Trophoblast cell (in vitro differentiated cells and primary cell): ENCODE data around the gene GSTA1.
"Not testable (repeated sequence)": the region's sequence is repeated elsewhere in the genome, so short reads cannot be mapped to it uniquely, and the experiment has no call there.

Experiments used
- DNase-seq, 2 donors: peaks; one replicate each; pipeline ENCODE4 v3.0.0-alpha.2; 2016
- H2AFZ ChIP-seq: 2 replicates; pipeline ENCODE4 v1.6.1; 2013; ENCODE audit warnings: low read length, moderate library complexity, mild to moderate bottlenecking; ENCODE audit not compliant: insufficient read depth, poor library complexity
- H2AK5ac ChIP-seq: 2 replicates; pipeline ENCODE4 v1.6.1; 2013; ENCODE audit warnings: mild to moderate bottlenecking, low read length
- H2BK120ac ChIP-seq: 2 replicates; pipeline ENCODE4 v1.6.1; 2013; ENCODE audit warnings: low read length, mild to moderate bottlenecking, moderate library complexity; ENCODE audit not compliant: insufficient read depth, poor library complexity
- H2BK12ac ChIP-seq: 2 replicates; pipeline ENCODE4 v1.6.1; 2013; ENCODE audit warnings: mild to moderate bottlenecking, low read length, moderate library complexity
- H2BK5ac ChIP-seq: 2 replicates; pipeline ENCODE4 v1.6.1; 2013; ENCODE audit warnings: low read length, low read depth, moderate library complexity, mild to moderate bottlenecking; ENCODE audit not compliant: poor library complexity
- H3K14ac ChIP-seq: 2 replicates; pipeline ENCODE4 v1.6.1; 2013; ENCODE audit warnings: mild to moderate bottlenecking, low read length
- H3K18ac ChIP-seq: 2 replicates; pipeline ENCODE4 v1.6.1; 2013; ENCODE audit warnings: mild to moderate bottlenecking, low read length
- H3K23ac ChIP-seq: 2 replicates; pipeline ENCODE4 v1.6.1; 2013; ENCODE audit warnings: low read length
- H3K27ac ChIP-seq: 2 replicates; pipeline ENCODE4 v1.5.1; 2013; ENCODE audit warnings: low read depth, mild to moderate bottlenecking, inconsistent platforms, low read length, moderate library complexity
- H3K27me3 ChIP-seq: 2 replicates; pipeline ENCODE4 v1.6.1; 2013; ENCODE audit warnings: inconsistent platforms, mild to moderate bottlenecking, low read length, moderate library complexity; ENCODE audit not compliant: insufficient read depth
- H3K36me3 ChIP-seq, 2 experiments: 1 replicate in 1 of 2; 2 replicates in 1 of 2; pipeline ENCODE4 v1.6.1; 2013; ENCODE audit warnings: low read length in 2 of 2, mild to moderate bottlenecking in 2 of 2, moderate library complexity in 1 of 2; ENCODE audit not compliant: insufficient read depth in 2 of 2, control insufficient read depth in 1 of 2
- H3K4ac ChIP-seq: 2 replicates; pipeline ENCODE4 v1.6.1; 2013; ENCODE audit warnings: low read depth, mild to moderate bottlenecking, low read length, moderate library complexity
- H3K4me1 ChIP-seq, 2 experiments: 1 replicate in 1 of 2; 2 replicates in 1 of 2; pipeline ENCODE4 v1.6.1; 2013; ENCODE audit warnings: low read length in 2 of 2, mild to moderate bottlenecking in 2 of 2, moderate library complexity in 1 of 2; ENCODE audit not compliant: insufficient read depth in 2 of 2, control insufficient read depth in 1 of 2
- H3K4me2 ChIP-seq: 2 replicates; pipeline ENCODE4 v1.6.1; 2013; ENCODE audit warnings: inconsistent platforms, mild to moderate bottlenecking, low read length, moderate library complexity
- H3K4me3 ChIP-seq: 2 replicates; pipeline ENCODE4 v1.5.1; 2013; ENCODE audit warnings: mild to moderate bottlenecking, low read depth, low read length, inconsistent platforms
- H3K79me1 ChIP-seq: one replicate; pipeline ENCODE4 v1.6.1; 2013; ENCODE audit warnings: low read length
- H3K79me2 ChIP-seq: 2 replicates; pipeline ENCODE4 v1.6.1; 2013; ENCODE audit warnings: low read length, mild to moderate bottlenecking; ENCODE audit not compliant: control insufficient read depth, insufficient read depth, poor library complexity
- H3K9ac ChIP-seq: 2 replicates; pipeline ENCODE4 v1.6.1; 2013; ENCODE audit warnings: mild to moderate bottlenecking, low read length
- H3K9me3 ChIP-seq: 2 replicates; pipeline ENCODE4 v1.6.1; 2013; ENCODE audit warnings: low read depth, mild to moderate bottlenecking, control low read depth, inconsistent platforms, low read length; ENCODE audit not compliant: insufficient read depth
- H4K12ac ChIP-seq: 2 replicates; pipeline ENCODE4 v1.6.1; 2013; ENCODE audit warnings: low read depth, mild to moderate bottlenecking, low read length, moderate library complexity
- H4K8ac ChIP-seq: 2 replicates; pipeline ENCODE4 v1.6.1; 2013; ENCODE audit warnings: low read depth, mild to moderate bottlenecking, low read length, moderate library complexity
- H4K91ac ChIP-seq: one replicate; pipeline ENCODE4 v1.6.1; 2013; ENCODE audit warnings: low read depth, mild to moderate bottlenecking, low read length, moderate library complexity
- WGBS: extraction: QIAGEN DNeasy Blood & Tissue Kit; methylation state at CpG from one replicate; pipeline ENCODE4 v1.1.7; 2013; ENCODE audit warnings: missing lambda C conversion rate; ENCODE audit not compliant: insufficient read length, insufficient coverage; ENCODE audit errors: extremely low coverage; 5-methylcytosine and 5-hydroxymethylcytosine counted together

The GSTA1 gene

GRCh38 chr6:52786249-52786956 lies 17.2 kb downstream of the GSTA1 start:
- H4K8ac ChIP-seq: no peak overlapping the region
- no peak overlapping the region for H3K9ac ChIP-seq
- H3K23ac ChIP-seq: no peak overlapping the region
- no CpG with 5 or more reads among the region's 24 CpGs for WGBS
- no peaks in the 10 kb centered on the region for H3K4me1 ChIP-seq
- peaks cover 2% of the 10 kb centered on the region for H3K9me3 ChIP-seq
- H3K14ac ChIP-seq: no peak overlapping the region
- no peak overlapping the region for H3K4me3 ChIP-seq
- H2BK12ac ChIP-seq: no peak overlapping the region
- no peak overlapping the region for H3K4ac ChIP-seq
- no peak overlapping the region for H2BK5ac ChIP-seq
- no peaks in the 10 kb centered on the region for H3K36me3 ChIP-seq
- H3K79me2 ChIP-seq: no peaks in the 10 kb centered on the region
- H3K4me2 ChIP-seq: no peak overlapping the region
- no peak overlapping the region for H3K27ac ChIP-seq
- H2BK120ac ChIP-seq: no peak overlapping the region
- H4K91ac ChIP-seq: no peak overlapping the region
- no peaks in the 10 kb centered on the region for H3K27me3 ChIP-seq
- H2AFZ ChIP-seq: no peak overlapping the region
- H4K12ac ChIP-seq: no peak overlapping the region
- no peaks in the 10 kb centered on the region for H3K79me1 ChIP-seq
- no peak for DNase-seq
- no peak overlapping the region for H2AK5ac ChIP-seq
- H3K18ac ChIP-seq: no peak overlapping the region

GRCh38 chr6:52782696-52783274 lies 20.8 kb downstream of the GSTA1 start:
- H3K27ac ChIP-seq, H3K36me3 ChIP-seq, H3K79me1 ChIP-seq, H3K4me3 ChIP-seq, H4K12ac ChIP-seq, H2BK12ac ChIP-seq, H2AK5ac ChIP-seq, H3K4me1 ChIP-seq, H3K79me2 ChIP-seq, H2AFZ ChIP-seq, H3K9me3 ChIP-seq, H2BK5ac ChIP-seq, H3K9ac ChIP-seq, H2BK120ac ChIP-seq, H3K4me2 ChIP-seq, H3K18ac ChIP-seq, H3K23ac ChIP-seq, H4K8ac ChIP-seq, H4K91ac ChIP-seq, H3K4ac ChIP-seq, H3K14ac ChIP-seq, H3K27me3 ChIP-seq: not testable (repeated sequence)
- WGBS: no CpG with 5 or more reads among the region's 3 CpGs
- peak in 1 of 2 donors; percentile 32 for DNase-seq

- not testable (repeated sequence) for DNase-seq, H3K36me3 ChIP-seq, H3K27ac ChIP-seq
Observed at GRCh38 chr6:52782209-52782608, 21.4 kb downstream of the GSTA1 start.

GRCh38 chr6:52779237-52779636 lies 24.4 kb downstream of the GSTA1 start:
- no peak overlapping the region for H2BK5ac ChIP-seq
- no peak overlapping the region for H2AK5ac ChIP-seq
- no peak overlapping the region for H2AFZ ChIP-seq
- no CpG with 5 or more reads among the region's 1 CpG for WGBS
- H3K79me1 ChIP-seq: no peaks in the 10 kb centered on the region
- H3K23ac ChIP-seq: no peak overlapping the region
- no peak overlapping the region for H4K8ac ChIP-seq
- H2BK120ac ChIP-seq: no peak overlapping the region
- H3K27me3 ChIP-seq: no peaks in the 10 kb centered on the region
- H3K27ac ChIP-seq: no peak overlapping the region
- DNase-seq: no peak
- H4K91ac ChIP-seq: no peak overlapping the region
- H3K9ac ChIP-seq: no peak overlapping the region
- no peak overlapping the region for H3K18ac ChIP-seq
- no peak overlapping the region for H3K14ac ChIP-seq
- H4K12ac ChIP-seq: no peak overlapping the region
- no peak overlapping the region for H3K4me2 ChIP-seq
- no peaks in the 10 kb centered on the region for H3K36me3 ChIP-seq
- no peak overlapping the region for H3K4me3 ChIP-seq
- H2BK12ac ChIP-seq: no peak overlapping the region
- H3K9me3 ChIP-seq: no peaks in the 10 kb centered on the region
- H3K4me1 ChIP-seq: no peaks in the 10 kb centered on the region
- no peak overlapping the region for H3K4ac ChIP-seq
- no peaks in the 10 kb centered on the region for H3K79me2 ChIP-seq

More at GRCh38 chr6:52782209-52782608, 21.4 kb downstream of the GSTA1 start:
- H3K18ac ChIP-seq, H2BK120ac ChIP-seq, H4K8ac ChIP-seq, H3K14ac ChIP-seq, H2BK5ac ChIP-seq, H3K23ac ChIP-seq, H3K9me3 ChIP-seq, H2BK12ac ChIP-seq, H3K4me1 ChIP-seq, H3K79me2 ChIP-seq, H3K4me3 ChIP-seq, H2AK5ac ChIP-seq, H4K91ac ChIP-seq, H4K12ac ChIP-seq, H3K4me2 ChIP-seq, H3K9ac ChIP-seq, H2AFZ ChIP-seq, H3K27me3 ChIP-seq, H3K4ac ChIP-seq, H3K79me1 ChIP-seq: not testable (repeated sequence)
